Myocyte (in vitro differentiated cells): ENCODE results near the gene RBP5. TPM values are rescaled to one million over a fixed set of nuclear protein-coding genes. Genes with fewer than 3 reads are reported as not detected.

ENCODE experiments used
- DNase-seq: peaks from one replicate; pipeline ENCODE4 v3.0.0-alpha.2; 2012; ENCODE audit warnings: low read depth
- total RNA-seq: library from RNA; depleted of rRNA; stranded (reverse); fragments of >200 nt; gene quantifications from 2 replicates; pipeline ENCODE4 v1.2.3, GENCODE V29; 2014

Gene RBP5
- total RNA-seq, 1 donor from 2014 or later = not detected

GRCh38 chr12:7076493-7076892 lies 52.2 kb downstream of the RBP5 start:
- DNase-seq = no peak

GRCh38 chr12:7075939-7076338 lies 52.8 kb downstream of the RBP5 start:
- DNase-seq = peak; percentile 46

GRCh38 chr12:7075518-7075917 lies 53.2 kb downstream of the RBP5 start:
- DNase-seq = no peak

GRCh38 chr12:7073946-7074345 lies 54.7 kb downstream of the RBP5 start:
- no peak for DNase-seq

Other genes starting within 250 kb of the RBP5 start
- gene LRRC23, start 224.1 kb downstream of the RBP5 start, total RNA-seq = 11.1 and 12.1 TPM in 2 replicates
- gene ENO2, start 214.3 kb downstream of the RBP5 start, total RNA-seq = 9.0 and 9.9 TPM in 2 replicates
- gene ATN1, start 200.9 kb downstream of the RBP5 start, total RNA-seq = 11.3 and 15.2 TPM in 2 replicates
- not detected in 2 replicates for gene RNU7-1, start 185.1 kb downstream of the RBP5 start, total RNA-seq
- gene C12orf57, start 184.9 kb downstream of the RBP5 start, total RNA-seq = 116 and 166 TPM in 2 replicates
- gene PTPN6, start 177.5 kb downstream of the RBP5 start, total RNA-seq = 1.5 TPM in 1 of 2 replicates, not detected in the other
- 222 and 275 TPM in 2 replicates for gene PHB2, start 158.2 kb downstream of the RBP5 start, total RNA-seq
- gene EMG1, start 158.0 kb downstream of the RBP5 start, total RNA-seq = 33.3 and 52.3 TPM in 2 replicates
- gene LPCAT3, start 110.4 kb downstream of the RBP5 start, total RNA-seq = 55.7 and 79.8 TPM in 2 replicates
- 85.7 and 119 TPM in 2 replicates for gene C1S, start 68.2 kb downstream of the RBP5 start, total RNA-seq
- gene C1R, start 36.4 kb downstream of the RBP5 start, total RNA-seq = 203 and 282 TPM in 2 replicates
- 10.9 and 12.1 TPM in 2 replicates for gene C1RL, start 19.7 kb downstream of the RBP5 start, total RNA-seq
- 8.9 and 18.0 TPM in 2 replicates for gene CLSTN3, start 1.5 kb upstream of the RBP5 start, total RNA-seq
- gene PEX5, start 60.8 kb upstream of the RBP5 start, total RNA-seq = 50.0 and 54.9 TPM in 2 replicates
- gene ACSM4, start 175.2 kb upstream of the RBP5 start, total RNA-seq = not detected in 2 replicates